GM12873 (cell line): ENCODE measurements around the gene ZNF358.

ENCODE experiments used
- CTCF ChIP-seq: IDR thresholded peaks from 2 replicates; pipeline ENCODE4 v1.5.1; 2012; ENCODE audit warnings: low read depth, mild to moderate bottlenecking, moderate library complexity, low read length, control low read depth; ENCODE audit not compliant: insufficient read depth; ENCODE audit errors: missing control alignments

The ZNF358 gene

GRCh38 chr19:7505682-7506384, 10.1 kb upstream of the ZNF358 start:
- TF ChIP-seq CTCF = no peak

- TF ChIP-seq CTCF = no peak
Measured at GRCh38 chr19:7506385-7507328, 9.2 kb upstream of the ZNF358 start.

GRCh38 chr19:7507884-7508283, 8.0 kb upstream of the ZNF358 start:
- TF ChIP-seq CTCF = no peak

- no peak for TF ChIP-seq CTCF
Measured at GRCh38 chr19:7509625-7510024, 6.3 kb upstream of the ZNF358 start.

GRCh38 chr19:7512400-7512851, 3.5 kb upstream of the ZNF358 start:
- TF ChIP-seq CTCF = no peak

- no peak for TF ChIP-seq CTCF
Measured at GRCh38 chr19:7513809-7514642, 1.9 kb upstream of the ZNF358 start.
